Daoy (cell line): ENCODE results near the gene IGSF11. TPM values are rescaled to one million over a fixed set of nuclear protein-coding genes. Genes with fewer than 3 reads are reported as not detected.
"Not testable (repeated sequence)": the region's sequence is repeated elsewhere in the genome, so short reads cannot be mapped to it uniquely, and the experiment has no call there.

ENCODE experiments used
- DNase-seq: peaks from one replicate; pipeline ENCODE4 v3.0.0-alpha.2; 2015; ENCODE audit warnings: low read depth
- total RNA-seq: library from RNA; depleted of rRNA; stranded (reverse); fragments of >200 nt; shearing (Covaris generic); gene quantifications from 2 replicates; pipeline ENCODE4 v1.2.3, GENCODE V29; 2014

Gene IGSF11
- total RNA-seq, 1 experiment from 2014 or later, result 0.11 TPM

- no peak for DNase-seq
Measured at GRCh38 chr3:118990823-118991560, 43.7 kb downstream of the IGSF11 start.

- no peak for DNase-seq
Measured at GRCh38 chr3:118988198-118989130, 46.2 kb downstream of the IGSF11 start.

GRCh38 chr3:118987477-118987876, 47.2 kb downstream of the IGSF11 start:
- peak; percentile 6 for DNase-seq

GRCh38 chr3:118986734-118987133, 47.9 kb downstream of the IGSF11 start:
- DNase-seq, result no peak

- DNase-seq, result no peak
Measured at GRCh38 chr3:118984699-118985098, 49.9 kb downstream of the IGSF11 start.

GRCh38 chr3:118981494-118982134, 53.0 kb downstream of the IGSF11 start:
- DNase-seq, result no peak

- DNase-seq, result no peak
Measured at GRCh38 chr3:118980832-118981231, 53.8 kb downstream of the IGSF11 start.

- DNase-seq, result no peak
Measured at GRCh38 chr3:118978393-118978758, 56.3 kb downstream of the IGSF11 start.

- DNase-seq, result no peak
Measured at GRCh38 chr3:118977671-118978392, 56.8 kb downstream of the IGSF11 start.

- DNase-seq, result no peak
Measured at GRCh38 chr3:118977118-118977517, 57.5 kb downstream of the IGSF11 start.

GRCh38 chr3:118975476-118975875, 59.2 kb downstream of the IGSF11 start:
- not testable (repeated sequence) for DNase-seq

- DNase-seq, result no peak
Measured at GRCh38 chr3:118974356-118975097, 60.1 kb downstream of the IGSF11 start.

GRCh38 chr3:118973050-118973449, 61.6 kb downstream of the IGSF11 start:
- peak; percentile 4 for DNase-seq

GRCh38 chr3:118970819-118971218, 63.8 kb downstream of the IGSF11 start:
- no peak for DNase-seq

- DNase-seq, result no peak
Measured at GRCh38 chr3:118968640-118969039, 66.0 kb downstream of the IGSF11 start.

- DNase-seq, result no peak
Measured at GRCh38 chr3:118968111-118968510, 66.5 kb downstream of the IGSF11 start.

GRCh38 chr3:118966700-118967099, 67.9 kb downstream of the IGSF11 start:
- DNase-seq, result no peak

GRCh38 chr3:118963711-118964110, 70.9 kb downstream of the IGSF11 start:
- no peak for DNase-seq

- DNase-seq, result peak; percentile 51
Measured at GRCh38 chr3:118960876-118961450, 73.7 kb downstream of the IGSF11 start.

GRCh38 chr3:118955914-118956556, 78.6 kb downstream of the IGSF11 start:
- no peak for DNase-seq
